Effector memory CD8-positive, alpha-beta T cell (primary cell): ENCODE data around the gene COQ2.
"Not testable (repeated sequence)": the region's sequence is repeated elsewhere in the genome, so short reads cannot be mapped to it uniquely, and the experiment has no call there.

ENCODE experiments used
- ATAC-seq: fragments of 150-1000 bp; cut with Tn5 transposase; replicated peaks from 2 replicates; pipeline ENCODE4 v1.10.0; 2021; ENCODE audit warnings: mild to moderate bottlenecking, moderate library complexity
- DNase-seq, 3 experiments: peaks; one replicate each; pipeline ENCODE4 v3.0.0; 2021
- H3K27ac Mint-ChIP-seq, 2 donors: one replicate each; pipeline ENCODE4 v1.8.0; 2022; ENCODE audit warnings: mild to moderate bottlenecking in 2 of 2, mixed read lengths in 2 of 2, moderate library complexity in 2 of 2
- H3K27me3 Mint-ChIP-seq, 2 donors: one replicate each; pipeline ENCODE4 v1.8.0; 2022; ENCODE audit warnings: mixed read lengths in 2 of 2
- H3K36me3 Mint-ChIP-seq: one replicate; pipeline ENCODE4 v1.8.0; 2022; ENCODE audit warnings: mild to moderate bottlenecking, moderate library complexity, mixed read lengths; ENCODE audit not compliant: insufficient read depth
- H3K4me1 Mint-ChIP-seq, 2 donors: one replicate each; pipeline ENCODE4 v1.8.0; 2022; ENCODE audit warnings: low read depth in 2 of 2, mixed read lengths in 2 of 2
- H3K4me3 Mint-ChIP-seq, 2 donors: one replicate each; pipeline ENCODE4 v1.8.0; 2022; ENCODE audit warnings: mild to moderate bottlenecking in 2 of 2, mixed read lengths in 2 of 2, moderate library complexity in 2 of 2
- H3K9me3 Mint-ChIP-seq, 2 donors: one replicate each; pipeline ENCODE4 v1.8.0; 2022; ENCODE audit warnings: mixed read lengths in 2 of 2
- total RNA-seq, 9 experiments: gene quantifications; one replicate each; lab custom pipeline; 2026; lab: John Stamatoyannopoulos, UW

Gene COQ2, protein sequence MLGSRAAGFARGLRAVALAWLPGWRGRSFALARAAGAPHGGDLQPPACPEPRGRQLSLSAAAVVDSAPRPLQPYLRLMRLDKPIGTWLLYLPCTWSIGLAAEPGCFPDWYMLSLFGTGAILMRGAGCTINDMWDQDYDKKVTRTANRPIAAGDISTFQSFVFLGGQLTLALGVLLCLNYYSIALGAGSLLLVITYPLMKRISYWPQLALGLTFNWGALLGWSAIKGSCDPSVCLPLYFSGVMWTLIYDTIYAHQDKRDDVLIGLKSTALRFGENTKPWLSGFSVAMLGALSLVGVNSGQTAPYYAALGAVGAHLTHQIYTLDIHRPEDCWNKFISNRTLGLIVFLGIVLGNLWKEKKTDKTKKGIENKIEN
- 3.6 to 20.2 (median 9.8) reads per million in 9 experiments for total RNA-seq

DNA sequence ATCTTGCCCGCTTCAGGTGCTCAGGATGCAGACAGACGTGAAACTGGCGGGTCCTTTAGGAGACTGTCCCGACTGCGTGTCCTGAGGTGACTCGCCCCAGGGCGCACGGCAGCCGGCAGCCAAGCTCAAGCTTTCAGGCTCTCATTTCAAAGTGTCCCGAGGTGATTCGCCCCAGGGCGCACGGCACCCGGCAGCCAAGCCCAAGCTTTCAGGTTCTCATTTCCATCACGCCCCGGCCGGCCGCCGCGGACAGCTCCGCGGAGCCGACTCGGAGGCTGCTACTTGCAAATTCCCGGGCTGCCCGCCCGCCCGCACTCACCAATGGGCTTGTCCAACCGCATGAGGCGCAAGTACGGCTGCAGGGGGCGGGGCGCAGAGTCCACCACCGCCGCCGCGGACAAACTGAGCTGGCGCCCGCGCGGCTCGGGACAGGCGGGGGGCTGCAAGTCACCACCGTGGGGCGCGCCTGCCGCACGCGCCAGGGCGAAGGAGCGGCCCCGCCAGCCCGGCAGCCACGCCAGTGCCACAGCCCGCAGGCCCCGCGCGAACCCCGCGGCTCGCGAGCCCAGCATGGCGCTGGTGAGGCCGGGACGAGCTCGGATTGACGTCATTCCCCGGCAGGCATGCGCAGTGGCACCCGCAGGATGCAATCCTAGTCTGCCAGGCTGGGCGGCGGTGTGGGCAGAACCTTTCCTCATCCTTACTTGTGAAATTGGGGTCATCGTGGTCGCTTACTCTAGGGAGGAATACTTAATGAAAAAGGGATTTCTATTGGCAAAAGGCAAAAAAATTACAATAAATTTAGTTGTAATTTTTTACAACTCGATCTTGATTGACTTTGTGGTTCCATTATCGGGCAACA lies at the start of gene COQ2:
TSS of gene COQ2 (minus strand) at position 606 of the 862 bp plus-strand sequence. CDS start at position 572, 34 bp downstream.
- ATAC-seq (peak; percentile 89), DNase-seq (peak; percentile 92 to 94 (median 93))
- H3K27ac Mint-ChIP-seq = peak within 1 kb of the TSS; percentile 98
- H3K36me3 Mint-ChIP-seq = peaks cover 14% of the 10 kb centered on the region
- H3K27me3 Mint-ChIP-seq = no peaks in the 10 kb centered on the region
- no peaks in the 10 kb centered on the region for H3K9me3 Mint-ChIP-seq
- peak within 1 kb of the TSS; percentile 98 for H3K4me3 Mint-ChIP-seq
- peaks cover 15 to 35% of the 10 kb centered on the region in 2 donors for H3K4me1 Mint-ChIP-seq

- Mint-ChIP-seq H3K27ac (peak overlapping the region in 1 of 2 donors; percentile 19), H3K9me3 (no peaks in the 10 kb centered on the region)
Observed at GRCh38 chr4:83331956-83332355, 47.4 kb upstream of the COQ2 start.

GRCh38 chr4:83329521-83330110 lies 45.0 kb upstream of the COQ2 start:
- Mint-ChIP-seq H3K9me3 (no peaks in the 10 kb centered on the region), H3K4me3 (no peak overlapping the region), H3K27me3 (no peaks in the 10 kb centered on the region), H3K4me1 (peaks cover 8 to 9% of the 10 kb centered on the region in 2 donors), H3K27ac (no peak overlapping the region), H3K36me3 (peaks cover 3% of the 10 kb centered on the region)
- no peak for ATAC-seq
- DNase-seq = no peak

More at GRCh38 chr4:83331956-83332355, 47.4 kb upstream of the COQ2 start:
- peaks cover 0 to under 1% of the 10 kb centered on the region in 2 donors for H3K27me3 Mint-ChIP-seq
- no peak for DNase-seq
- no peaks in the 10 kb centered on the region for H3K36me3 Mint-ChIP-seq
- no peak for ATAC-seq
- peaks cover 17 to 18% of the 10 kb centered on the region in 2 donors for H3K4me1 Mint-ChIP-seq
- H3K4me3 Mint-ChIP-seq = no peak overlapping the region

DNA sequence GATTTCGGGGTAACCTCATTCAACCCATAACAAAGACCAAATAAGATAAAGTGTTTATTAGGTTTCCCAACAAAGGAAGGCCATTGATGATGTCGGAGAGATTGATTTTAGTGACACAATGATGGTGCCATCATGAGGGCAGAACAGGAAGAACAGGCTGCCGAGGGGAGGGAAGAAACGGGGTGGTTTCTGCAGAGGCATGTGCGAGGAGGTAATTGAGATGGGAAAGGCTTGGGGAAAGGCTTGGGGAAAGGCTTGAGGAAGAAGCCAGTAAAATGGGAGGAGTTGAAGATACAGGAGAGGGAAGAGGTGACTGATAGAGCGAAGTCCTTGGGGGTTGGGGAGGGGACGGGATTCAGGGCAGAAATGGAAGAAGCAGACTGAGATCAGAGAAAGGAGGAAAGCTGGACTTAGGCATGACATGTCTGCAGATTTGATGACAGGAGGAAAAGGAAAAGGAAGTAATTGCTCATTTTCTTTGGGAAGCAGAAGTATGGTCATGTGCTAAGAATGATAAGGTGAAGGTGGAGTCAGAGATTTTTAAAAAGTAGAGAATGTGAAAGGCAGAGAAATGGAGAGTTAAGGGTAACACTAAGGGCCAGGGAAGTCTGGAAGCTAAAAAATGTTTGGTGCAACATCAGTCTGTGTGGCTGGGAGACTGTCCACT lies 44.1 kb upstream of the COQ2 start:
- H3K4me1 Mint-ChIP-seq = peaks cover 0 to 2% of the 10 kb centered on the region in 2 donors
- ATAC-seq (no peak), DNase-seq (no peak)
- H3K27ac Mint-ChIP-seq = peak overlapping the region in 1 of 2 donors; percentile 33
- peaks cover 3% of the 10 kb centered on the region for H3K36me3 Mint-ChIP-seq
- no peaks in the 10 kb centered on the region for H3K9me3 Mint-ChIP-seq
- H3K27me3 Mint-ChIP-seq = no peaks in the 10 kb centered on the region
- H3K4me3 Mint-ChIP-seq = no peak overlapping the region

DNA sequence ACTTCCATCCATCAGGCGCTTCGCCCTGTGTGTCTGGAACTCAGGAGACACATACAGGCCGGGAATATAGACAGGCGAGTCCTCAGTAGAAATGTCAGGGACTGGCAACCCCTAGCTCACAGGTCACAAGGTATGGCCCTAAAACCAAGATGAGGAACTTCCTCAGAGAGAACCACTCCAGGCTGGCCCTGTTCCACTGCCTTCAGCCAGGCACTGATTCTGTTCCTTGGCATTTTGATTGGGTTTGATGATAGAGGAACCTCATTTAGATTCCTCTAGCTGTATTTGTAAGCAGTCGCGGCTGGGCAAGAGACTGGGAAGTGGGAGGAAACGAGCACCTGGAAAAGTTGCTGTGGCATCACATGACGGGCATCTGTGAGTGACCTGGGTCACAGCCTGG lies 41.9 kb upstream of the COQ2 start:
- H3K9me3 Mint-ChIP-seq = no peaks in the 10 kb centered on the region
- H3K36me3 Mint-ChIP-seq = peaks cover 7% of the 10 kb centered on the region
- peaks cover 0 to 2% of the 10 kb centered on the region in 2 donors for H3K4me1 Mint-ChIP-seq
- no peaks in the 10 kb centered on the region for H3K27me3 Mint-ChIP-seq
- ATAC-seq = no peak
- no peak overlapping the region for H3K27ac Mint-ChIP-seq
- no peak overlapping the region for H3K4me3 Mint-ChIP-seq
- DNase-seq = no peak

- not testable (repeated sequence) for H3K4me1 Mint-ChIP-seq, DNase-seq, ATAC-seq, H3K27me3 Mint-ChIP-seq, H3K36me3 Mint-ChIP-seq, H3K27ac Mint-ChIP-seq, H3K9me3 Mint-ChIP-seq, H3K4me3 Mint-ChIP-seq
Observed at GRCh38 chr4:83325306-83325705, 40.7 kb upstream of the COQ2 start.

DNA sequence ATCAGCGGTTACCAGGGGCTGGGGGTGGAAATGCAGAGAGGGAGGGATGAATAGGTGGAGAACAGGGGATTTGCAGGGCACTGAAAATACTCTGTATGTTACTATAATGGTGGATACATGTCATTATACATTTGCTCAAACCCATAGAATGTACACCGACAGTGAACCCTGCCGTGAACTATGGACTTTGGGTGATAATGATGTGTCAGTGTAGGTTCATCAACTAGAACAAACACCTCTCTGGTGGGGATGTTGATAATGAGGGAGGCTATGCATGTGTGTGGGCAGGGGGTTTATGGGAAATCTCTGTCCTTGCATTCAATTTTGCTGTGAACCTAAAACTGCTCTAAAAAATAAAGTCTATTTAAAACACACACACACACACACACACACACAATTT lies 38.5 kb upstream of the COQ2 start:
- Mint-ChIP-seq H3K4me3 (no peak overlapping the region), H3K27ac (no peak overlapping the region), H3K9me3 (no peaks in the 10 kb centered on the region), H3K27me3 (no peaks in the 10 kb centered on the region), H3K4me1 (no peaks in the 10 kb centered on the region), H3K36me3 (peaks cover 25% of the 10 kb centered on the region)
- no peak for ATAC-seq
- DNase-seq = no peak

DNA sequence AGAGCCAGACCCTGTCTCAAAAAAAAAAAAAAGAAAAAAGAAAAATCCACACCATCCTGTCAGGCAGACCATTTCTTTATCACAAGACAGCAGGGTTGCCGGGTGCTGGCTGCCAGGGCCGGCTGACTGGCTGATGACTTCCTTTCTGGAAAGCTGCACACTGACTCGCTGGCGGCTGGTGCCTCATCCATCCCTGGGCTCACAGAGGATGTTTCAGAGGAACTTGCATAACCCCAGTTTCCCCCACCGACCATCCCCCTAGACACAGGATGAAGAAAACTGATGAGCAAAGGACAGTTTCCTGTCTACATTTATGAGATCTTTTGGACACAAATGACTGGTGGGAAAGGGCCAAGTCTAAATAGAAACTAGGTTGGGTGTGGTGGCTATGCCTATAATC lies 36.0 kb upstream of the COQ2 start:
- Mint-ChIP-seq H3K36me3 (peaks cover 28% of the 10 kb centered on the region), H3K27ac (no peak overlapping the region), H3K9me3 (no peaks in the 10 kb centered on the region), H3K27me3 (no peaks in the 10 kb centered on the region), H3K4me3 (no peak overlapping the region), H3K4me1 (no peaks in the 10 kb centered on the region)
- no peak for ATAC-seq
- no peak for DNase-seq

GRCh38 chr4:83318666-83319065 lies 34.1 kb upstream of the COQ2 start:
- DNase-seq = no peak
- H3K9me3 Mint-ChIP-seq = no peaks in the 10 kb centered on the region
- no peaks in the 10 kb centered on the region for H3K27me3 Mint-ChIP-seq
- H3K4me1 Mint-ChIP-seq = no peaks in the 10 kb centered on the region
- peaks cover 28% of the 10 kb centered on the region for H3K36me3 Mint-ChIP-seq
- ATAC-seq = no peak
- no peak overlapping the region for H3K27ac Mint-ChIP-seq
- H3K4me3 Mint-ChIP-seq = no peak overlapping the region

GRCh38 chr4:83317671-83318070 lies 33.1 kb upstream of the COQ2 start:
- no peak overlapping the region for H3K27ac Mint-ChIP-seq
- H3K27me3 Mint-ChIP-seq = no peaks in the 10 kb centered on the region
- H3K4me3 Mint-ChIP-seq = no peak overlapping the region
- DNase-seq (no peak), ATAC-seq (no peak)
- H3K4me1 Mint-ChIP-seq = no peaks in the 10 kb centered on the region
- no peaks in the 10 kb centered on the region for H3K9me3 Mint-ChIP-seq
- H3K36me3 Mint-ChIP-seq = peaks cover 32% of the 10 kb centered on the region

- H3K36me3 Mint-ChIP-seq = peaks cover 38% of the 10 kb centered on the region
- ATAC-seq (no peak), DNase-seq (no peak)
- no peak overlapping the region for H3K27ac Mint-ChIP-seq
- no peak overlapping the region for H3K4me3 Mint-ChIP-seq
- no peaks in the 10 kb centered on the region for H3K9me3 Mint-ChIP-seq
- H3K27me3 Mint-ChIP-seq = no peaks in the 10 kb centered on the region
- no peaks in the 10 kb centered on the region for H3K4me1 Mint-ChIP-seq
Observed at GRCh38 chr4:83316459-83317165, 32.0 kb upstream of the COQ2 start.

DNA sequence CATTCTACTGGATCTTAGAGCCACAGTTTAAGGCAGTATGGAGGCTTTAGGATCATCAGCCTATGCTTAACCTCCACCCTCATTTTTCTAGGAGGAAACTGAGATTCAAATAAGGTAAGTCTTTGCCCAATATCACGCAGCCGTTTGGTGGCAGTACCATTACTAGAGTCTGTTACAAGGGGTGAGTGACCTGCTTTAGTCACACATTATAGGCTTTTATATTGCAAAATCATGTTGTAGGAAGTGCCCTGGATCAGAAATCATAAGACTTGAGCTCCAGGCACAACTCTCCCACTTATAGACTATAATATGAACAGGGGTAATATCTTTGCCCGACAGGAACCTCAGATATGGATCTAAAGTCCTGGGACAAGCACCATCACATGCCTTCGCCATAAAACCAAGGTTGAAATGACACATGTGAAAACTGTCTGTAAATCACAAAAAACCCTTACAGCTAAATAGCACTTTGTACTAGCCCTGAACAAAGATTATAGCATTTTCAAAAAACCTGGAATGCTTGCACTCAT lies 30.8 kb upstream of the COQ2 start:
- DNase-seq = no peak

More for the DNA sequence above, 30.8 kb upstream of the COQ2 start:
- Mint-ChIP-seq H3K27ac (peak overlapping the region in 1 of 2 donors; percentile 22), H3K4me1 (no peaks in the 10 kb centered on the region), H3K9me3 (no peaks in the 10 kb centered on the region), H3K4me3 (no peak overlapping the region), H3K36me3 (peaks cover 41% of the 10 kb centered on the region), H3K27me3 (no peaks in the 10 kb centered on the region)
- ATAC-seq = no peak
